IPS-18c (cell line): ENCODE measurements around the gene SPDYE2.
"Not testable (repeated sequence)": the region's sequence is repeated elsewhere in the genome, so short reads cannot be mapped to it uniquely, and the experiment has no call there.

Source experiments
- H3K4me3 ChIP-seq: 2 replicates; pipeline ENCODE4 v1.7.0; 2013; ENCODE audit warnings: low read depth, mild to moderate bottlenecking, low read length, moderate library complexity; ENCODE audit not compliant: insufficient read depth
- H3K9me3 ChIP-seq: one replicate; pipeline ENCODE4 v1.6.1; 2013; ENCODE audit warnings: mild to moderate bottlenecking, low read length, moderate library complexity; ENCODE audit not compliant: control insufficient read depth, insufficient read depth

The SPDYE2 gene

DNA sequence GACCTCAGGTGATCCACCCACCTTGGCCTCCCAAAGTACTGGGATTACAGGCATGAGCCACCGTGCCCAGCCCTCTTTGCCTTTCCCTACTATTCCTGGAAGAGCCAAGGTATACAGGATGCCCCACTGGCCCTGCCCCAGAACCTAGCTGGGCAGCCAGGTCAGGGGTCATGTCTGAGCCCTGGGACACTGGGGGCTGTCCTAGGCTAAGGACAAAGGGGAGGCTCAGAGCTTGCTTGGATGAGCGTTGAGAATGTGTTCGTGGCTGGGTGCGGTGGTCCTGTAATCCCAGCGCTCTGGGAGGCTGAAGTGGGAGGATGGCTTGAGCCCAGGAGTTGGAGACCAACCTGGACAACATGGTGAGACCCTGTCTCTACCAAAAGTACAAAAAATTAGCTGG is 27.5 kb downstream of the SPDYE2 start:
- H3K4me3 ChIP-seq, H3K9me3 ChIP-seq: not testable (repeated sequence)

DNA sequence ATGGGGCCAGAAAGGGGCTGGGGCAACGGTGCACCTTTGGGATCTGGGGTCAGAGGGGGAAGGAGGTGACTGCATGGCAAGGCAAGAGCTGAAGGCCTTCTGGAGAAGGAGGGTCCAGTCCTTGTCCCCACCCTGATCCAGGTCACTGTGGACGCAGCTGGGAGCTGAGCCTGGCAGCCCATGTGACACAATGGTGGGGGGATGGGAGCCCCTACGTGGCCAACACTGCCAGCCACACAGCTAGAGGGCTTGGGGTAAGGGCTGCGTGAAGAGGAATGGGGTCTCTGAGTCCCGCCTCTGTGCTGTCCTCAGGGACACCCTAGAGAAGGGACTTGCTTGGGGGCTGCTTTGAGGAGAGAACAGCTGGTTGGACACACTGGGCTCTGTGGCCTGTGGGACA is 30.7 kb downstream of the SPDYE2 start:
- not testable (repeated sequence) for H3K9me3 ChIP-seq, H3K4me3 ChIP-seq

DNA sequence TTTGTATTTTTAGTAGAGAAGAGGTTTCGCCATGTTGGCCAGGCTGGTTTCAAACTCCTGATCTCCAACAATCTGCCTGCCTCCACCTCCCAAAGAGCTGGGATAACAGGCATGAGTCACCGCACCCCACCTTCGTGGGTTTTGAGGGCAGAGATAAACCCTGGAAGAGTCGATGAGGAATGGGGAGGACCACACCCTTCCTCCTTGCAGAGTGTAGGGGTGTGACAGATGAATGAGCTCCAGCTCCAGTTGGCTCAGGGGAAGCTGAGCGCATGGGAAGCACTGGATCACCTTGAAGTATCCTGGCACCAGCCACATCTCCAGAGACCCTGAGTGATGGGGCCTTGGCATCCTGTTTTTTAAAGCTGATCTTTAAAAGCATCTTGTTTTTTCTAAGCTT is 32.5 kb downstream of the SPDYE2 start:
- not testable (repeated sequence) for H3K4me3 ChIP-seq, H3K9me3 ChIP-seq

DNA sequence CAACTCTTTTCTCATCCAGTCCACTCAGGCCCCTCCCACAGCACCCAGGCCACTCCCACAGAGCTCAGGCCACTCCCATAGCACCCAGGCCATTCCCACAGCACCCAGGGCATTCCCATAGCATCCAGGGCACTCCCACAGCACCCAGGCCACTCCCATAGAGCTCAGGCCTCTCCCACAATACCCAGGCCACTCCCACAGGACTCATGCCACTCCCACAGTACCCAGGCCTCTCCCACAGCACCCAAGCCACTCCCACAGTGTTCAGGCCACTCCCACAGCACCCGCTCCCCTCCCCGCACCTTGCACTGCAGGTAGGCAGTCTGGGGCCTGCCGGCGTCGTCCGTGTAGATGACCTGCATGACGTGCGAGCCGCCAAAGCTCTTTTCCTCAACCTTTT is 38.8 kb downstream of the SPDYE2 start:
- H3K9me3 ChIP-seq, H3K4me3 ChIP-seq: not testable (repeated sequence)

DNA sequence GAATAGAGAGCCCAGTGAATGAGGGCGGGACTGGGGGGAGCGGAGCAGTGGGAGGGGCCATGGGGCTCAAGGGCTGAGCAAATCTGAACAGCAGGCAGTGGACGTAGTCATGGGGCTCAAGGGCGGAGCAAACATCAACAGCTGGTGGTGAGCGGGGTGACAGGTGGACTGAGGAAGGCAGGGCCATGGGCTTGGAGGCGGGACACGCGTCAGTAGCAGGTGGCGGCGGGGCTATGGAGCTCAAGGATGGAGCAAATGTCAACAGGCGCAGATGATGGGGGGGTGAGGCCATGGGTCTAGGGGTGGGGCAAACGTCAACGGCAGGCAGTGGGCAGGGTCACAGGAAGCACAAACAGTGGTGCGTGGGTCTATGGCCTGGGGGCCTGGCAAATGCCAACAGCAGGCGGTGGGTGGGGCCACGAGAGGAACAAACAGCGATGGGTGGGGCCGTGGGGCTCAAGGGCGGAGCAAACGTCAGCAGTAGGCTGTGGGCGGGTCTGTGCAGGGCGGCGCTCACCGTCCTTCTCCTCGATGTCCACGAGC is 41.5 kb downstream of the SPDYE2 start:
- not testable (repeated sequence) for H3K9me3 ChIP-seq, H3K4me3 ChIP-seq

DNA sequence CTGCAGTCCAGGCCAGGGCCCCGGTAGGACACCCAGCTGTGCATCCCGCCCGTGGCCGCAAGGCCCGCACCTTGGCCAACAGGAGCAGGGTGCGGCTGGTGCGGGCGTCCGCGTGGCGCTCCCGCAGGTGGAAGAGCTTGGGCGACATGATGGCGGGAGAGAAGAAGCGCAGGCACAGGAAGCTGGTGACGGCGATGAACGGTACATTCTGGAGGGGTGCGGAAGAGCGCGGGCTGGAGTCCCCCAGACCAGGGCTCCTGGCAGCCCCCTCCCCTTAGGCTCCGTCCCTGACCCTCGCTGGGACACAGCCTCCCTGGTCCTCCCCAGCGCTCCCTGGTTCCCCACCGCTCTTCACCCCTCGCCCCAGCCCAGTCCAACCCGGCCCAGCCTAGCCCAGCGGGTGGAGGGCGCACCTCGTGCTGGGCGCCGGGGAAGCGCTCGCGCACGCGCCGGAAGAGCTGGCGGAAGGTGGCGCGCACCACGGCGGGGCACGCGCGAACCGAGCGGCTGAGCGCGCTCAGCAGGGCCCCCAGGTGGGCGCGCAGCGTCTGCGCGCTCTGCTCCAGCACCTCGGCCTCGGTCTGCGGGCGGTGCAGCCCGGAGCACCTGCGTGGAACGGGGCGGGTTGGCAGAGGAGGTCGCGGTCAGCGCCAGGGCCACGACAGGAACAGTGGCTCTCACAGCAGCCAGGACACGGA is 42.8 kb downstream of the SPDYE2 start:
- H3K9me3 ChIP-seq, H3K4me3 ChIP-seq: not testable (repeated sequence)

DNA sequence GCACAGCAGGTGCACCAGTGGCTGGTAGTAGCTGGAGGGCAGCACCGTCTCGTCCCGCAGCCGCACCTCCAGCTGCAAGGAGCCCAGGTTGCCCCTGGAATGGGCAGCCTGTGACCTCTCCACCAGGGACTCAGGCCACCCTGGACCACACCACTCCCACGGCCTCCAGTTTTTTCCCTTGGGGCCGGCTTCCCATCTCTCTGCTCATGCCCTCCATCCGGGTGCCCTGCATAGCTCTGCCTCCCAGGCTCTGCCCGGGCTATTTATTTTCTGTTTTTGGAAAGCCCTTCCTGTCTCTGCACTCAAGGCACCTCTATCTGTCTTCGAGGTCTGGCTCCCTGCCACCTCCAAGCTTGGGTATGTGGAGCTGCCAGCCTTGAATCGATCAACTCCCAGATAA is 45.0 kb downstream of the SPDYE2 start:
- not testable (repeated sequence) for H3K4me3 ChIP-seq, H3K9me3 ChIP-seq

DNA sequence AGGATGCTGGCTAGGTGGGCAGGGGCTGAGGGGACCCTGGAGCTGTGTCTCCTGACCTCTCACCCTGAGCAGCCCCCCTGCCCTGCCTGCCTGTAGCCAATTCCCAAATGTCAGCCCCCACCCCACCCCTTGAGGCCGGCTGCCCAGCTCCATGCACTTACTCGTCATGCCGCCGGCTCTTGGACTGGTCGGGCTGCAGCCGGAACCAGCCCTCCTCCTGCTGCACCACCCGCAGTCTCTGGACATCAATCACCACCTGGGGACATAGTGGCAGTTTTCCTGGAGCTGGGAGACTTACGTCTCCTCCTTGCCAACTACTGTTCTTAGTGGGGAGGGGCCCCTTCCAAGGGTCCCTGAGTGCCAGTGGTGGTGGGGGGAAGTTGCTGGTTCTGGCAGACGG is 48.7 kb downstream of the SPDYE2 start:
- H3K4me3 ChIP-seq, H3K9me3 ChIP-seq: not testable (repeated sequence)

DNA sequence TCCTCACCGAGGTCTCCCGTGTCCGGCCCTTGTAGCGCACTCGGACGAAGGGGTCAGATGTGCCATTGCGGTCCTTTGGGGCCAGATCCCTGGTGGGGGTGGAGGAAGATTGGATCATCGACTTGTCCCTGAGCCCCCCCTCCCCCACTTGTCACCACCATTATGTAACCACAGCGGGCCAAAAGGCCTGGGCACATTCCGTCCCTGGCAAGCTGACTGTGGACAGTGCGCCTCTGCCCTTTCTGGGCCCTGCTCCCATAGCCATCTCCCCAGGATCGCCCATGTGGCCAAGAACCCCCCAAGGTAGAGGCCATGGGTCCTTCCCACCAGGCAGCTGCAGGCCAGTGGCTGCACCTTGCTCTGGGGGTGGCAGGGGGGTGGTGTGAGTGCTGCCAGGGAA is 51.3 kb downstream of the SPDYE2 start:
- H3K9me3 ChIP-seq, H3K4me3 ChIP-seq: not testable (repeated sequence)

DNA sequence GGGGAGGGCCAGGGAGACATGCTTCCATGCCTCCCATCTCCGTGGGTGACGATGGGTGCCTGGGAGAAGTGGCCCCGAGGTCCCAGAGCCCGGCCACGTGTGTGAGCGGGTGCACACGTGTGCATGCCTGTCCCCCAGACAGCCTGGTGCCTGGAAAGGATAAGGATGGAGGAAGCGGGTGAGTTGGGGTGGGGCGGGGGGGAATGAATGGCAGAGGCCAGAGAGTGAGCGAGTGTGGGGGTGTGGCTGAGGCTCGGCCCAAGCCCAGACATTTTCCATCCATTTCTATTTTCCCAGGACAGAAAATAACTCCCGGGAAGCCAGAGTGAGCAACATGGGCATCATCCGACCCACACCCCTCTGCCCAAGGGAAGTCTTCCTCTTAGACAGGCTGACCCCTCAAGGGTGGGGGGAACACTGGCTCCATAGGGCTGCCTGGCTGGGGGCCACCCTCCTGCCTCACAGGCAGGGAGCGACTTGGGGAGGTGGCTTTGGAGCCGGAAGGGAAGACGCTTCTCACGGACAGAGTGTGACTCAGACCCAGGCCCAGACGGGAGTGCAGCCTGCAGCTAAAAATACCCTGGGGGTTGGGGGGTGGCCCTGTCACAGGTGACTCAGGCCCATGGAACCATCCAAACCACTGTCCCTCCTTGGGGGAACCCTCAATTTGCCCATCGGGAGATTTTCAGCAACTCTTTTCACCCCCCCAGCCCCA is 53.6 kb downstream of the SPDYE2 start:
- not testable (repeated sequence) for H3K9me3 ChIP-seq, H3K4me3 ChIP-seq

DNA sequence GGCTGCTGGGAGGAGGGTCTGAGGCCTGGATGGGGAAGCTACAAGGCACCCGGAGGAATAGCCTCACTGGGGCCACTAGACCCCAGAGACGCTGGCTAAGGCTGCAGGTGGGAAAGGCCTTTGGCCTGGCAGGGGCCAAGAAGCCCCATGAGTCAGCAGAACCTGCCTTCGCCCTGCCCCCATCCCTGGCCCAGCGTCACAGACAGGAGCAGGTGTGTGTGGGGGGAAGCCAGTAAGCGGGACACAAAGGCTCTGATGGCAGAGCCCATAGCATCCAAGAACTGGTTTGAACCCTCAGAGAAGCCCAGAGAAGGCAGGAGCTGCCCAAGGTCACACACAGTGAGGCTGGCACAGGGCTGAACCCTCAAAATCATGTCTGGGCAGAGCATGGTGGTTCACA is 55.8 kb downstream of the SPDYE2 start:
- not testable (repeated sequence) for H3K4me3 ChIP-seq, H3K9me3 ChIP-seq

DNA sequence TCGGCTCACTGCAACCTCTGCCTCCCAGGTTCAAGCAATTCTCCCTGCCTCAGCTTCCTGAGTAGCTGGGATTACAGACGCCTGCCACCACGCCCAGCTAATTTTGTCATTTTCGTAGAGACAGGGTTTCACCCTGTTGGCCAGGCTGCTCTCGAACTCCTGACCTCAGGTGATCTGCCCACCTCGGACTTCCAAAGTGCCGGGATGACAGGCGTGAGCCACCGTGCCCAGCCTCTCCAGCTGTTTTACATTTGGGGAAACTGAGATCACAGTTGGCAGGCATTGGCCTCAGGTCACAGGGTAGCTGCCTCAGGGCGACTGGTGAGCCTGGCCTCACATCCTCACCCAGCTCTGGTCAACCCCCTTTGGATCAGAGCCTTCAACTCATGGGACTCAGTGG is 58.7 kb downstream of the SPDYE2 start:
- H3K4me3 ChIP-seq, H3K9me3 ChIP-seq: not testable (repeated sequence)

DNA sequence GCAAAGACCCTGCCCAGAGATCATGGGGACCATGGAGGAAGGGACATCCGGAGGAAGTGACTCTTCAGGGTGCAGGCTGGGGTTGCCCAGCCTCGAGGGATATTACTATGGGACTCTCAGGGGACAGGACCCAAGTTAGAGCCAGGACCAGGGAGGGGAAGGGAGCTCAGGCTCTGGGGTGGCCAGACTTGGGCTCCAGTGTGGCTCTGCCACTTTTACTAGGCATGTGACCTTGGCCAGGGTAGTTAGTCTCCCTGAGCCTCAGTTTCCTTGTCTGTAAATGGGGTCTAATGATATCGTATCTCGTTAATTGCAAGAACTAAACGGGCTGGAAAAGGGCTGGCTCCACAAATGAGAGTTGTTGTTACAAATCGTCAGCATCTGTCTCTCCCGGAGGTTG is 59.4 kb downstream of the SPDYE2 start:
- not testable (repeated sequence) for H3K9me3 ChIP-seq, H3K4me3 ChIP-seq

DNA sequence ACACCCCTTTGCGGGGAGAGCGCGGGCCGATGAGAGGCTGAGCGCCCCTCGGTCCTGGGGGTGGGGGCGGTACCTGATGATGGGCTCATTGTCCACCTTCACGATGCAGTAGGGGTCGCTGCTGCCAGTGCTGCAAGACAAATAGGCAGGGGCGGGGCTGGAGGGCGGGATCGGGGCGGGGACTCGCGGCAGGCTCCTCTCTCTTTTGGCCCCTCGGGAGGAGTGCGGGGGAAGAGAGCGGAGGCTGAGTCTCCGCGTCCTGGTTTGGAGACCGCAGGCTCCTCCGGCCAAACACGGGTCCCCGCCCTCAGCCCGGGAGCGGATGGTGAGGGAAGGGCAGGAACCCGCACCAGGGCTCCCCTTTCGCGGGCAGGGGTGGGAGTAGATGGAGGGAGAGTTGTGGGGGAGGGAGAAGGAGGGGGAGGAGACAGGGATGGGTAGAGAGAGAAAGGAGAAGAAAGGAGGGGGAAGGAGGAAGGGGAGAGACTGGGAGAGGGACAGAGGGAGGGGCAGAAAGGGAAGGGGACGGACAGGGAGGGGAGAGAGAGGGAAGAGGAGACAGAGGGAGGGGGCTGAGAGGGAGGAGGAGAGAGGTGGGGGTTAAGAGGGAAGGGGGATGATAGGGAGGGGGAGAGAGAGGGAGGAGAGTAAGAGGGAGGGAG is 60.1 kb downstream of the SPDYE2 start:
- H3K9me3 ChIP-seq, H3K4me3 ChIP-seq: not testable (repeated sequence)

DNA sequence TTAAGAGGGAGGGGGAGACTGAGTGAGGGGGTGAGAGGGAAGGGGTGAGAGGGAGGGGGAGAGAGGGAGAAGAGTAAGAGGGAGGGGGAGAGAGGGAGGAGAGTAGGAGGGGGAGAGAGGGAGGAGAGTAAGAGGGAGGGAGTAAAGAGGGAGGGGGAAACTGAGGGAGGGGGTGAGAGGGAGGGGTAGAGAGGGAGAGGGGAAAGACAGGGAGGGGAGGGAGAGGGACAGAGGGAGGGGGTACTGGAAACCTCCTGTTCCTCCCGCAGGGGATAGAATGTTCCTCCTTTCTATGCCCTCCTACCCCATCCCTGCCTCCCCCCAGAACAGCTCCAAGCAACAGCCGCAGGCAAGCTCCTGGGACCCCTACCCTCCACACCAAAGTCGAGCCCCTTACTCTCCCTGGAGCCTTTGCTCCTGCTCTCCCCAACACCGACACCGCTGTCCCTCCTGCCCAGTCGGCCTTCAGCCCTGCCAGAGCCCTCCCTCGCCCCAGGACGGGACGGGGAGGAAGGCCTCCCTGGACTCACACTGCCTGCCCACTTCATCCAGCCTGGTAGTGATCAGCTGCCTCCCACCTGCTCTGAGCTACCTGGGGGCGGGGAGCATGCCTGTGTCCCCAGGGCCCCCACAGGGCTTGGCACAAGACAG is 60.8 kb downstream of the SPDYE2 start:
- H3K9me3 ChIP-seq, H3K4me3 ChIP-seq: not testable (repeated sequence)
